A549 (cell line): ENCODE results near the gene TNFAIP8L1. TPM values are rescaled to one million over a fixed set of nuclear protein-coding genes. Genes with fewer than 3 reads are reported as not detected.
"Not testable (repeated sequence)": the region's sequence is repeated elsewhere in the genome, so short reads cannot be mapped to it uniquely, and the experiment has no call there.

ENCODE experiments used
- ATAC-seq, 2 experiments: fragments of 200-7000 bp in 1 of 2; fragments of >200 bp in 1 of 2; cut with Nextera tagmentation in 1 of 2; cut with Tn5 transposase in 1 of 2; 3 replicates each; pipeline versions ENCODE4 v1.8.0 to v1.9.1; 2018 to 2020; ENCODE audit warnings: mild to moderate bottlenecking in 1 of 2, moderate library complexity in 1 of 2
- CTCF ChIA-PET: fragments of 300-600 bp; sonication (Branson Sonifier 250); formaldehyde crosslinking; extraction: SDS; loops from one replicate; lab custom pipeline; 2021; ENCODE audit warnings: antibody characterized with exemption, inconsistent platforms; lab: Yijun Ruan, JAX
- POLR2A ChIA-PET: fragments of 350-600 bp; formaldehyde crosslinking; extraction: SDS; loops from one replicate; lab custom pipeline; 2021; ENCODE audit warnings: antibody characterized with exemption, inconsistent platforms; lab: Yijun Ruan, JAX
- DNase-seq, 2 experiments: peaks; one replicate each; pipeline versions ENCODE4 v3.0.0 to v3.0.0-alpha.2; 2011 to 2016; ENCODE audit warnings: low read depth in 1 of 2, low spot score in 1 of 2
- FAIRE-seq: peaks from 2 replicates; lab custom pipeline; 2011; peaks lifted over from hg19 to GRCh38; lab: Jason Lieb, UNC
- H3K27ac ChIP-seq, 2 experiments: fragments of >200 bp; sonication (Bioruptor Twin); formaldehyde crosslinking; 3 replicates each; pipeline ENCODE4 v1.5.1; 2016 to 2017
- H3K4me1 ChIP-seq: fragments of >200 bp; sonication (Bioruptor Twin); formaldehyde crosslinking; 3 replicates; pipeline ENCODE4 v1.6.1; 2016
- H3K4me2 ChIP-seq: fragments of >200 bp; sonication (Bioruptor Twin); formaldehyde crosslinking; 3 replicates; pipeline ENCODE4 v1.6.1; 2016
- H3K4me3 ChIP-seq: fragments of >200 bp; sonication (Bioruptor Twin); formaldehyde crosslinking; 3 replicates; pipeline ENCODE4 v1.5.1; 2016
- H3K9me3 ChIP-seq: fragments of >200 bp; sonication (Bioruptor Twin); formaldehyde crosslinking; 3 replicates; pipeline ENCODE4 v1.6.1; 2016
- CBX2 ChIP-seq: fragments of 200-600 bp; sonication (generic); IDR thresholded peaks from 2 replicates; pipeline ENCODE4 v1.6.1; 2016; ENCODE audit warnings: low read depth, mild to moderate bottlenecking, borderline replicate concordance
- EHF ChIP-seq: fragments of 250-450 bp; sonication (Bioruptor Pico); IDR thresholded peaks from 2 replicates; pipeline ENCODE4 v1.5.0; 2020; ENCODE audit warnings: mild to moderate bottlenecking
- EHMT2 ChIP-seq: fragments of 200-600 bp; sonication (generic); IDR thresholded peaks from 2 replicates; pipeline ENCODE4 v1.6.1; 2016; ENCODE audit warnings: antibody characterized with exemption, low read depth, mild to moderate bottlenecking, moderate library complexity
- EP300 ChIP-seq, 2 experiments: fragments of >200 bp; sonication (Bioruptor Twin); formaldehyde crosslinking; IDR thresholded peaks; 2 replicates in 1 of 2; 3 replicates in 1 of 2; pipeline ENCODE4 v1.6.1; 2016 to 2017
- FOSL2 ChIP-seq, 2 experiments: fragments of 450-650 bp in 1 of 2; fragments of >200 bp in 1 of 2; sonication (Bioruptor Twin) in 1 of 2; formaldehyde crosslinking; IDR thresholded peaks; 2 replicates each; pipeline versions ENCODE4 v1.5.0 to v1.6.1; 2016 to 2020; ENCODE audit warnings: mild to moderate bottlenecking in 1 of 2, moderate library complexity in 1 of 2
- HDAC2 ChIP-seq: fragments of 200-600 bp; sonication (generic); IDR thresholded peaks from 2 replicates; pipeline ENCODE4 v1.6.1; 2016
- HMGXB4 ChIP-seq: fragments of 250-450 bp; sonication (Bioruptor Pico); IDR thresholded peaks from 2 replicates; pipeline ENCODE4 v1.5.0; 2021; ENCODE audit warnings: mild to moderate bottlenecking, moderate library complexity, borderline replicate concordance
- HOXB5 ChIP-seq: fragments of 250-450 bp; sonication (Bioruptor Pico); IDR thresholded peaks from 2 replicates; pipeline ENCODE4 v1.5.0; 2020; ENCODE audit warnings: mild to moderate bottlenecking, moderate library complexity
- JUN ChIP-seq, 2 experiments: fragments of >200 bp; sonication (Bioruptor Twin); formaldehyde crosslinking; IDR thresholded peaks; 2 replicates in 1 of 2; 3 replicates in 1 of 2; pipeline ENCODE4 v1.6.1; 2016 to 2017
- KDM5A ChIP-seq: fragments of 200-600 bp; sonication (generic); IDR thresholded peaks from 2 replicates; pipeline ENCODE4 v1.6.1; 2016; ENCODE audit warnings: antibody characterized with exemption, mild to moderate bottlenecking
- MAFK ChIP-seq: fragments of 450-650 bp; IDR thresholded peaks from 2 replicates; pipeline ENCODE4 v1.6.1; 2014; ENCODE audit not compliant: partially characterized antibody
- NFE2L2 ChIP-seq: fragments of 150-350 bp; conservative IDR thresholded peaks from 2 replicates; pipeline ENCODE4 v1.6.1; 2014; ENCODE audit warnings: low read length
- PHF8 ChIP-seq: fragments of 200-600 bp; sonication (generic); IDR thresholded peaks from 2 replicates; pipeline ENCODE4 v1.6.1; 2016; ENCODE audit warnings: low read depth, mild to moderate bottlenecking, antibody characterized with exemption, moderate library complexity, borderline replicate concordance
- POLR2AphosphoS2 ChIP-seq: conservative IDR thresholded peaks from 2 replicates; pipeline ENCODE4 v1.6.1; 2012; ENCODE audit warnings: low read length, improper control_type of control experiment, inconsistent platforms
- RARB ChIP-seq: fragments of 250-450 bp; sonication (Bioruptor Pico); IDR thresholded peaks from 2 replicates; pipeline ENCODE4 v1.8.0; 2021; ENCODE audit warnings: mild to moderate bottlenecking, moderate library complexity
- RFX5 ChIP-seq: fragments of 450-650 bp; IDR thresholded peaks from 2 replicates; pipeline ENCODE4 v1.7.1; 2014; ENCODE audit warnings: antibody characterized with exemption, mild to moderate bottlenecking, moderate library complexity
- TP53 ChIP-seq: fragments of 250-450 bp; sonication (Bioruptor Pico); IDR thresholded peaks from 2 replicates; pipeline ENCODE4 v1.5.0; 2021; ENCODE audit warnings: mild to moderate bottlenecking, moderate library complexity
- USF2 ChIP-seq: fragments of 450-650 bp; IDR thresholded peaks from 2 replicates; pipeline ENCODE4 v1.6.1; 2014; ENCODE audit warnings: antibody characterized with exemption
- ZNF302 ChIP-seq: fragments of 250-450 bp; sonication (Bioruptor Pico); IDR thresholded peaks from 2 replicates; pipeline ENCODE4 v1.9.0; 2021; ENCODE audit warnings: inconsistent platforms, mild to moderate bottlenecking, moderate library complexity
- WGBS: methylation state at CpG from one replicate; pipeline ENCODE4 v1.1.6; 2017; ENCODE audit errors: missing lambda C conversion rate; 5-methylcytosine and 5-hydroxymethylcytosine counted together
- polyA plus RNA-seq, 4 experiments: library from polyadenylated mRNA; depleted of rRNA in 3 of 4; stranded (reverse); fragments of >200 nt; fragmentation: RNase III in 1 of 4; extraction: RNeasy Plus Mini Kit Qiagen cat#74134 plus additional on column Dnase treatment in 1 of 4; gene quantifications; 2 replicates in 3 of 4; 3 replicates in 1 of 4; pipeline ENCODE4 v1.2.3, GENCODE V29; 2011 to 2017
- TF ChIP-seq, protein P1 (sequence below): fragments of >200 bp; sonication (Bioruptor Twin); formaldehyde crosslinking; IDR thresholded peaks from 2 replicates; pipeline ENCODE4 v1.6.1; 2016
- TF ChIP-seq, protein P2 (sequence below): fragments of 200-600 bp; sonication (generic); IDR thresholded peaks from 2 replicates; pipeline ENCODE4 v1.6.1; 2016; ENCODE audit warnings: antibody characterized with exemption, mild to moderate bottlenecking, moderate library complexity
- TF ChIP-seq, protein P3 (sequence below): fragments of >200 bp; sonication (Bioruptor Twin); formaldehyde crosslinking; IDR thresholded peaks from 3 replicates; pipeline ENCODE4 v1.5.1; 2016

TNFAIP8L1 gene
- polyA plus RNA-seq, 2 of the 4 experiments (the other 2 are of a cell fraction): 3.2 to 5.9 TPM

DNA sequence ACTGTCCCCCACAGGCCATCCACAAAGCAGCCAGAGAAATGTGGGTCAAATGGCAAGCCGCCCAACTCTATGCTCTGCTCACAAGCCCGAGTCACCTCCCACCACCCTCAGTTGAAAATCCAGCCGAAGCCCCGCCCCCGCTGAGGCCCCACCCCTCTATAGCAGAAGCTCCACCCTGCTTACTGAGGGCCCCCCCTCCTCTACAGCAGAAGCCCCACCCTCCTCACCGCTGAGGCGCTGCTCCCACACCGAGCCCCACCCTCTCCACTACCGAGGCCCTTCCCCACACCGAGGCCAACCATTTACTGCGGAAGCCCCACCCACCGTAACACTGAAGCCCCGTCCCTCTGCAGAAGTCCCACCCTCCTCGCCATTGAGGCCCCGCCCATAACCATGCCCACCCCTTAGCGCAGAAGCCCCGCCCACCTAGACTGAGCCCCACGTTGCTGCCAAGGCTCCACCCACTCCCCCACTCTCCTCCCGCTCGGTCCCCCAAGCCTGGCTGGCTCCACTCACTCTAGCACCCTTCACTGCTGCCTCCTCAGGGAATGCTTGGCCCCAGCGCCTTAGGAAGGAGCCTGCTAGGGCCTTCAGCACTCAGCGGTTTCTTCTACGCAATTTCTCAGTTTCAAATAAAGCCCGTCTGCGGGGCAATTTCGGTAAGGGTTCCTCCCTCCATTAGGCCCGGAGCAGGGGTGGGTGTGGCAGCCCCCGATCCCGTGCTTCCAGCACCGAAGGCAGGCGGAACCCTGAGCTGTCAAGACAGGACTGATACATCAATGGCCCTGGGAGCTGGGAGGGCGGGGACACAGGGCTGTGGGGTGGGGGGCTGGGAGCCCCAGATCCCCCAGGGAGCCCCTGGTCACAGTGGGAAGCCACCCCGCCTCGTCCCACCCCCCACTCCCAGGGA lies 39.8 kb downstream of the TNFAIP8L1 start:
- ChIA-PET CTCF (no interaction called here), POLR2A (no interaction called here)
- no peak overlapping the region for H3K4me3 ChIP-seq
- H3K9me3 ChIP-seq: no peaks in the 10 kb centered on the region
- H3K27ac ChIP-seq: no peak overlapping the region
- peak in 1 of 2 experiments; percentile 69 for DNase-seq
- FAIRE-seq: no peak
- no peaks in the 10 kb centered on the region for H3K4me1 ChIP-seq
- no peak for TF ChIP-seq JUN (IDR thresholded peaks at IDR 0.05)
- no peak for TF ChIP-seq MAFK
- no peak for TF ChIP-seq CBX2
- no peak for TF ChIP-seq USF2
- TF ChIP-seq EHF (CRISPR knock-in tag): no peak
- no peak for TF ChIP-seq RFX5
- no peak for TF ChIP-seq POLR2AphosphoS2
- peak; percentile 15 to 68; a peak in 4 of 6 replicates for ATAC-seq
- H3K4me2 ChIP-seq: no peak overlapping the region
- 82% methylated on average over 15 of the region's 34 CpGs for WGBS

DNA sequence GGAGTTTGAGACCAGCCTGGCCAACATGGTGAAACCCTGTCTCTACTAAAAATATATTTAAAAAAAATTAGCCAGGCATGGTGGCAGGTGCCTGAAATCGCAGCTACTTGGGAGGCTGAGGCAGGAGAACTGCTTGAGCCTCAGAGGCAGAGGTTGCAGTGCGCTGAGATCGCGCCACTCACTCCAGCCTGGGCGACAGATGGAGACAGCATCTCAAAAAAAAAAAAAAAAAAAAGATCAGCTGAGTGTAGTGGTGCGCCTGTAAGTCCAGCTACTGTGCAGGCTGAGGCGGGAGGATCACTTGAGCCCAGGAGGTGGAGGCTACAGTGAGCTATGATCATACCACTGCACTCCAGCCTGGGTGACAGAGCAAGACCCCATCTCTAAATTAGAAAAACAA lies 40.7 kb downstream of the TNFAIP8L1 start:
- CTCF ChIA-PET: interaction anchor here (0.5 to 1.3 kb wide), 4 partner anchors 13 to 44 kb away, joined by 3 to 4 read pairs (median 3); no protein-coding TSS in a partner anchor
- H3K9me3 ChIP-seq, H3K4me1 ChIP-seq, H3K4me2 ChIP-seq, H3K27ac ChIP-seq, POLR2A ChIA-PET, DNase-seq, H3K4me3 ChIP-seq, FAIRE-seq, ATAC-seq: not testable (repeated sequence)
- WGBS: 94% methylated on average over 7 of the region's 7 CpGs

GRCh38 chr19:4682417-4683200 lies 43.3 kb downstream of the TNFAIP8L1 start:
- no peak overlapping the region for H3K4me3 ChIP-seq
- ATAC-seq: no peak
- POLR2A ChIA-PET: no interaction called here
- no peaks in the 10 kb centered on the region for H3K4me1 ChIP-seq
- DNase-seq: no peak
- WGBS: over 99% methylated on average over 22 of the region's 45 CpGs
- FAIRE-seq: no peak
- H3K27ac ChIP-seq: no peak overlapping the region
- H3K9me3 ChIP-seq: no peaks in the 10 kb centered on the region
- CTCF ChIA-PET: no interaction called here
- no peak overlapping the region for H3K4me2 ChIP-seq
- TF ChIP-seq, protein P1, sequence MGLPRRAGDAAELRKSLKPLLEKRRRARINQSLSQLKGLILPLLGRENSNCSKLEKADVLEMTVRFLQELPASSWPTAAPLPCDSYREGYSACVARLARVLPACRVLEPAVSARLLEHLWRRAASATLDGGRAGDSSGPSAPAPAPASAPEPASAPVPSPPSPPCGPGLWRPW: no peak
- TF ChIP-seq, protein P2, sequence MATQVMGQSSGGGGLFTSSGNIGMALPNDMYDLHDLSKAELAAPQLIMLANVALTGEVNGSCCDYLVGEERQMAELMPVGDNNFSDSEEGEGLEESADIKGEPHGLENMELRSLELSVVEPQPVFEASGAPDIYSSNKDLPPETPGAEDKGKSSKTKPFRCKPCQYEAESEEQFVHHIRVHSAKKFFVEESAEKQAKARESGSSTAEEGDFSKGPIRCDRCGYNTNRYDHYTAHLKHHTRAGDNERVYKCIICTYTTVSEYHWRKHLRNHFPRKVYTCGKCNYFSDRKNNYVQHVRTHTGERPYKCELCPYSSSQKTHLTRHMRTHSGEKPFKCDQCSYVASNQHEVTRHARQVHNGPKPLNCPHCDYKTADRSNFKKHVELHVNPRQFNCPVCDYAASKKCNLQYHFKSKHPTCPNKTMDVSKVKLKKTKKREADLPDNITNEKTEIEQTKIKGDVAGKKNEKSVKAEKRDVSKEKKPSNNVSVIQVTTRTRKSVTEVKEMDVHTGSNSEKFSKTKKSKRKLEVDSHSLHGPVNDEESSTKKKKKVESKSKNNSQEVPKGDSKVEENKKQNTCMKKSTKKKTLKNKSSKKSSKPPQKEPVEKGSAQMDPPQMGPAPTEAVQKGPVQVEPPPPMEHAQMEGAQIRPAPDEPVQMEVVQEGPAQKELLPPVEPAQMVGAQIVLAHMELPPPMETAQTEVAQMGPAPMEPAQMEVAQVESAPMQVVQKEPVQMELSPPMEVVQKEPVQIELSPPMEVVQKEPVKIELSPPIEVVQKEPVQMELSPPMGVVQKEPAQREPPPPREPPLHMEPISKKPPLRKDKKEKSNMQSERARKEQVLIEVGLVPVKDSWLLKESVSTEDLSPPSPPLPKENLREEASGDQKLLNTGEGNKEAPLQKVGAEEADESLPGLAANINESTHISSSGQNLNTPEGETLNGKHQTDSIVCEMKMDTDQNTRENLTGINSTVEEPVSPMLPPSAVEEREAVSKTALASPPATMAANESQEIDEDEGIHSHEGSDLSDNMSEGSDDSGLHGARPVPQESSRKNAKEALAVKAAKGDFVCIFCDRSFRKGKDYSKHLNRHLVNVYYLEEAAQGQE: no peak
- no peak for TF ChIP-seq PHF8
- no peak for TF ChIP-seq HDAC2
- TF ChIP-seq TP53 (CRISPR knock-in tag): no peak
- no peak for TF ChIP-seq CBX2
- no peak for TF ChIP-seq ZNF302 (CRISPR knock-in tag)
- TF ChIP-seq RARB: no peak
- TF ChIP-seq, protein P3, sequence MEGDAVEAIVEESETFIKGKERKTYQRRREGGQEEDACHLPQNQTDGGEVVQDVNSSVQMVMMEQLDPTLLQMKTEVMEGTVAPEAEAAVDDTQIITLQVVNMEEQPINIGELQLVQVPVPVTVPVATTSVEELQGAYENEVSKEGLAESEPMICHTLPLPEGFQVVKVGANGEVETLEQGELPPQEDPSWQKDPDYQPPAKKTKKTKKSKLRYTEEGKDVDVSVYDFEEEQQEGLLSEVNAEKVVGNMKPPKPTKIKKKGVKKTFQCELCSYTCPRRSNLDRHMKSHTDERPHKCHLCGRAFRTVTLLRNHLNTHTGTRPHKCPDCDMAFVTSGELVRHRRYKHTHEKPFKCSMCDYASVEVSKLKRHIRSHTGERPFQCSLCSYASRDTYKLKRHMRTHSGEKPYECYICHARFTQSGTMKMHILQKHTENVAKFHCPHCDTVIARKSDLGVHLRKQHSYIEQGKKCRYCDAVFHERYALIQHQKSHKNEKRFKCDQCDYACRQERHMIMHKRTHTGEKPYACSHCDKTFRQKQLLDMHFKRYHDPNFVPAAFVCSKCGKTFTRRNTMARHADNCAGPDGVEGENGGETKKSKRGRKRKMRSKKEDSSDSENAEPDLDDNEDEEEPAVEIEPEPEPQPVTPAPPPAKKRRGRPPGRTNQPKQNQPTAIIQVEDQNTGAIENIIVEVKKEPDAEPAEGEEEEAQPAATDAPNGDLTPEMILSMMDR: no peak
- no peak for TF ChIP-seq RFX5
- TF ChIP-seq HMGXB4 (CRISPR knock-in tag): no peak
- no peak for TF ChIP-seq EHMT2
- TF ChIP-seq KDM5A: no peak
- no peak for TF ChIP-seq NFE2L2
- no peak for TF ChIP-seq HOXB5 (CRISPR knock-in tag)
- TF ChIP-seq EP300 (IDR thresholded peaks at IDR 0.05): no peak
- no peak for TF ChIP-seq FOSL2 (IDR thresholded peaks at IDR 0.05)
- no peak for TF ChIP-seq FOSL2 (CRISPR knock-in tag; IDR thresholded peaks at IDR 0.05)
